Heart right ventricle (tissue), 16 donors: ENCODE results near the gene GGACT. TPM values are rescaled to one million over a fixed set of nuclear protein-coding genes. Genes with fewer than 3 reads are reported as not detected.

Experiments used
- ATAC-seq, 8 donors: fragments of 200-7000 bp; cut with Tn5 transposase; one replicate each; pipeline ENCODE4 v1.9.1; 2020; ENCODE audit warnings: mild to moderate bottlenecking in 8 of 8, moderate library complexity in 8 of 8, moderate number of reproducible peaks in 1 of 8
- DNase-seq, 2 donors: peaks; one replicate each; pipeline ENCODE4 v3.0.0-alpha.2; 2020
- H3K27ac ChIP-seq, 10 donors: fragments of 200-600 bp; sonication (generic) in 2 of 10; one replicate each; pipeline versions ENCODE4 v1.5.0 to v1.8.0; 2020 to 2022; ENCODE audit warnings: mild to moderate bottlenecking in 3 of 10
- H3K27me3 ChIP-seq, 7 donors: fragments of 200-600 bp; one replicate each; pipeline ENCODE4 v1.8.0; 2021 to 2022; ENCODE audit warnings: mild to moderate bottlenecking in 2 of 7
- H3K36me3 ChIP-seq, 9 donors: fragments of 200-600 bp; sonication (generic) in 1 of 9; one replicate each; pipeline versions ENCODE4 v1.5.0 to v1.8.0; 2020 to 2022; ENCODE audit warnings: mild to moderate bottlenecking in 2 of 9
- H3K4me1 ChIP-seq, 9 donors: fragments of 200-600 bp; sonication (generic) in 1 of 9; one replicate each; pipeline versions ENCODE4 v1.5.0 to v1.8.0; 2020 to 2022; ENCODE audit warnings: mild to moderate bottlenecking in 4 of 9
- H3K4me3 ChIP-seq, 10 donors: fragments of 200-600 bp; sonication (generic) in 2 of 10; one replicate each; pipeline versions ENCODE4 v1.5.0 to v1.8.0; 2020 to 2022; ENCODE audit warnings: mild to moderate bottlenecking in 7 of 10, moderate library complexity in 2 of 10
- H3K9me3 ChIP-seq, 11 donors: fragments of 200-600 bp in 10 of 11; sonication (generic) in 2 of 11; one replicate each; pipeline versions ENCODE4 v1.5.0 to v1.8.0; 2013 to 2022; ENCODE audit warnings: mild to moderate bottlenecking in 2 of 11, control low read depth in 1 of 11, moderate library complexity in 1 of 11
- WGBS, 2 donors: extraction: QIAGEN DNeasy Blood & Tissue Kit; methylation state at CpG; one replicate each; pipeline ENCODE4 v1.1.7; 2013; ENCODE audit warnings: inconsistent platforms in 1 of 2; 5-methylcytosine and 5-hydroxymethylcytosine counted together
- intact Hi-C, 10 donors: fragments of 100-400 bp; cut with DNase I; formaldehyde crosslinking; loops; one replicate each; pipeline versions ENCODE4 v1.11.1 to v1.14.2; 2022
- polyA plus RNA-seq, 2 donors: library from polyadenylated mRNA; stranded (reverse); fragments of 200-250 nt; gene quantifications; one replicate each; pipeline ENCODE4 v1.2.3, GENCODE V29; 2013
- total RNA-seq, 10 donors: library from RNA; stranded (reverse); fragmentation: NEBNext Ultra II Directional in 3 of 10; extraction: Animal tissue kit (Norgen Biotek cat#: 25700) in 3 of 10; gene quantifications; one replicate each; pipeline versions ENCODE4 v1.2.1 to v1.2.4, GENCODE V29; 2021 to 2023
- TF ChIP-seq, protein P1 (sequence below), 9 donors: fragments of 200-600 bp; sonication (generic) in 2 of 9; IDR thresholded peaks; one replicate each; pipeline versions ENCODE4 v1.5.0 to v1.8.0; 2021 to 2022; ENCODE audit warnings: antibody characterized with exemption in 9 of 9, mild to moderate bottlenecking in 5 of 9, moderate library complexity in 1 of 9
- donor health status: Arrhythmogenic right ventricular cardiomyopathy.
- donor health status: ischemic (EF 13 %, LVEDD 7.1; RV severe dilation, severe dysfunction).
- donor health status: healthy with polysubstance abuse.
- donor health status: DM: no; HTN: yes; CAD: no.
- donor health status: DM: no; HTN: no; CAD: no.
- donor health status: ischemic (EF 25% LVEDD 6.9; RV normal size, moderate dysfunction).
- donor health status: ischemic (EF 25% LVEDD 5.7; RV mildly dilated, moderate dysfunction).
- donor health status: healthy.
- donor health status: DM: yes; HTN: yes; CAD: no.
- donor health status: Ischemic cardiomyopathy.
- donor health status: ischemic (EF 35%, LVEDD 5.7; RV mildly dilated, moderate dysfunction).
- donor health status: nonischemic (EF 11% LVEDD 7.7; RV severe dilation, severe dysfunction).
- donor health status: DM: yes; HTN: yes; CAD: no.
- donor health status: PGD.
- donor health status: ischemic (EF 29% LVEDD 5.4; RV normal size, mild dysfunction).
- donor health status: nonischemic (EF 23%, LVEDD 6.1; RV moderate dilation, normal function).

Gene GGACT
- total and polyA plus RNA-seq, 12 donors: 0.51 to 3.5 (median 1.6) TPM

DNA sequence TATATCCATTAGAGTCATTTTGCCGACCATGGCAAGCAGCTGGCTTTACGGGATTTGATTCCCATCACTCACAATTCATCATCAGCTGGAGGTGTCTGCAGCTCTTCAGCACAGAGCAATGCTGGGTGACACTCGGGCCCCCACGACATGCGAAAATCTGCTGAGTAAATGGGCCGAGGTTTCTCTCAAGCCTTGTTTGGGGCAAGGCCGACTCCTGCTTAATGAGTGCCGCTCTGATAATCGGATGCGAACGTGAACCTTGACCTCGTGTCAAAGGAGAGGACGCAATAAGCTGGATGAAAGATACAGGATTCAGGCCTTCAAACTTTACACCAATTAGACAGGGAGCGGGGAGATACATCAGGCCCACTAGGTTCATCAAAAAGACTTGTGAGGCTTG, 65.2 kb downstream of the GGACT start:
- ATAC-seq (no peak), DNase-seq (no peak)
- peaks cover 0 to 27% (median 4%) of the 10 kb centered on the region in 9 donors for H3K36me3 ChIP-seq
- H3K27me3 ChIP-seq: peaks cover 0 to 8% (median 0%) of the 10 kb centered on the region in 7 donors
- 89 to 93% methylated on average over 14 of the region's 14 CpGs for WGBS, 2 donors
- H3K9me3 ChIP-seq: no peaks in the 10 kb centered on the region
- no peak overlapping the region for H3K27ac ChIP-seq
- TF ChIP-seq, protein P1, sequence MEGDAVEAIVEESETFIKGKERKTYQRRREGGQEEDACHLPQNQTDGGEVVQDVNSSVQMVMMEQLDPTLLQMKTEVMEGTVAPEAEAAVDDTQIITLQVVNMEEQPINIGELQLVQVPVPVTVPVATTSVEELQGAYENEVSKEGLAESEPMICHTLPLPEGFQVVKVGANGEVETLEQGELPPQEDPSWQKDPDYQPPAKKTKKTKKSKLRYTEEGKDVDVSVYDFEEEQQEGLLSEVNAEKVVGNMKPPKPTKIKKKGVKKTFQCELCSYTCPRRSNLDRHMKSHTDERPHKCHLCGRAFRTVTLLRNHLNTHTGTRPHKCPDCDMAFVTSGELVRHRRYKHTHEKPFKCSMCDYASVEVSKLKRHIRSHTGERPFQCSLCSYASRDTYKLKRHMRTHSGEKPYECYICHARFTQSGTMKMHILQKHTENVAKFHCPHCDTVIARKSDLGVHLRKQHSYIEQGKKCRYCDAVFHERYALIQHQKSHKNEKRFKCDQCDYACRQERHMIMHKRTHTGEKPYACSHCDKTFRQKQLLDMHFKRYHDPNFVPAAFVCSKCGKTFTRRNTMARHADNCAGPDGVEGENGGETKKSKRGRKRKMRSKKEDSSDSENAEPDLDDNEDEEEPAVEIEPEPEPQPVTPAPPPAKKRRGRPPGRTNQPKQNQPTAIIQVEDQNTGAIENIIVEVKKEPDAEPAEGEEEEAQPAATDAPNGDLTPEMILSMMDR (IDR thresholded peaks at IDR 0.05): no peak
- H3K4me3 ChIP-seq: no peak overlapping the region
- no peaks in the 10 kb centered on the region for H3K4me1 ChIP-seq
- intact Hi-C loops: no loop called here

GRCh38 chr13:100522618-100523309, 65.8 kb downstream of the GGACT start:
- TF ChIP-seq, protein P1 (IDR thresholded peaks at IDR 0.05): no peak
- 96% methylated on average over 9 of the region's 9 CpGs for whole genome bisulfite sequencing, 2 donors
- ATAC-seq: no peak
- Histone ChIP-seq H3K4me3 (no peak overlapping the region), H3K36me3 (peaks cover 0 to 21% (median 2%) of the 10 kb centered on the region in 9 donors), H3K9me3 (no peaks in the 10 kb centered on the region), H3K27ac (no peak overlapping the region), H3K27me3 (peaks cover 0 to 8% (median 0%) of the 10 kb centered on the region in 7 donors), H3K4me1 (peaks cover 0 to under 1% (median 0%) of the 10 kb centered on the region in 9 donors)
- no peak for DNase-seq
- intact Hi-C loops: no loop called here

DNA sequence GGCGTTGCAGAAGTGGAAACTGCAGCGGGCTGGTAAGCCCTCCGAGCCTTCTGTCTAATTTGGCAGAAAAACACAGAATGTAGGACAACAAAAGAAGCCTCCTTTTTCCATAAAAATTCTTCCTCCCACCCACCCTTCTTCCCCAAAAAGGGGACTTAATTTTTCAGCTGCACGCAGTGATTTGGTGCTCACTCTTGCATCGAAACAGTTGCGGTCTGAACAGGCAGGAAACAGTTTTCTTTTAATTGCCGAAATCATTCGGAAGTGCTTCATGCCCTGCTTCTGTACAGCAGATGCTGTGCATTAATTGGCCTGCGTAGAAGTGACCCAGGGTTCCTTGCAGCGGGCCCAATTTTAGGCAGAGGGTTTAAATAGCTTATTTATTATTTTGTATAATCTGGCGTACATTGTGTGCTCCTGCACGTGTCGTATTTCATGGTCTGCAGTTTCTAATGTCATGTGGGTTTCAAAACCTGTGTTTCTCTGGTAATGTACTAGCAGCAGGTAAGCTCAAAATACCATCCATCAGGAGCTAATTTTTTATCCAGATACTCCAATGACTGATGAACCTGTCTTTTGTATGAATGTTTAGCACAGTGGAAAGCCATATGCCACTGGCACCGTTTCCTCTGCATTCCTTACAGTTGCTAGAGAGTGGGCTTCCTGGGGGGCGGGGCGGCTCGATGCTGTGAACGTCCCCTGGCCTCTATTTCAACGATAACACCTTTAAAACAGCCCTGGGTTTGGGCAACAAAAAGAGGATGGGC, 66.6 kb downstream of the GGACT start:
- intact Hi-C loops: no loop called here
- Histone ChIP-seq H3K4me3 (no peak overlapping the region), H3K4me1 (peaks cover 0 to 4% (median 0%) of the 10 kb centered on the region in 9 donors), H3K9me3 (no peaks in the 10 kb centered on the region), H3K27ac (no peak overlapping the region), H3K36me3 (peaks cover 0 to 19% (median 0%) of the 10 kb centered on the region in 9 donors), H3K27me3 (peaks cover 0 to 8% (median 0%) of the 10 kb centered on the region in 7 donors)
- ATAC-seq (no peak), DNase-seq (no peak)
- TF ChIP-seq, protein P1 (IDR thresholded peaks at IDR 0.05): no peak
- 87 to 88% methylated on average over 19 of the region's 19 CpGs for WGBS, 2 donors

DNA sequence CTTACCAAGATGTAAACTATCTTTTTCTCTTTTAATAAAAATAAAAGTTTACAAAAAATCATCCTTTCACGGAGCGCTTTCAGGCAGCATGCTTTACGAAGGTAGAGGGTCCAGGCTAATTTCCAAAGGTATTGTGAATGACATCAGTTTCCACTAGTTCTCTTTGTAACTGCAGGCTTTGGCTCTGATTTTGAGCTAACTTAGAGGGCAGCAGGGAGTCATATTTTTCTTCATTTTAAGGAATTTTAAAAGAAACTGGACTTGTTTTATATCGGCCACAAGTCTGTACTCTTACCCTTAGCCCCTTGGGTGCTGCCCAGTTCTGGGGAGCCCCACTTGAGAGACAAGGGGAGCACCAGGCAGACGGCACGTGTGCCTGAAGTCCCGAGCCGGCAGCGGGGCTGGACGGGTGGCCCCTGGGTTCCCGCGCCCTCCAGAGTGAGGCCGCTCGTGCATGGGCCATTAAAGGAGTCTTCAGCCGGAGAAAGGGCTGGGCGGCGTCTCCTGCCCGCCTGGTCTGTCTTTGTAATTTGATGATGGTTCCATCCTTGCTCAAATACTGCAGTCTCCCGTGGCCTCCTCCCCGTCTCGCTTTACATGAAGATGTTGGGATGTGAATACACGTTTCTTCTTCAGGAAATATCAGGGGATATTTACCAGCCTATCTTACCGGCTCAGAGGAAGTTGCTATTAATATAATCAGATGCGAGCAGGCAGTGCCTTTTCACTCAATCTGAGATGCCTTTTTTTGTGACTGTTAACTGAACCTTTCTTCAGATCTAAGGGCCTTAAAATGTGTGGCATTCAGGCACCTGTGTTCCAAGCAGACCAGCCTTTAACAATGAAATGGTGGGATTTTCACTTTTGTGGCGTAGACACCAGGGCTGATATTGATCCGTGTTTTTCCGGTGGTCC, 67.4 kb downstream of the GGACT start:
- 81 to 84% methylated on average over 27 of the region's 27 CpGs for WGBS, 2 donors

More for the DNA sequence above, 67.4 kb downstream of the GGACT start:
- Histone ChIP-seq H3K9me3 (no peaks in the 10 kb centered on the region), H3K27me3 (peaks cover 0 to 8% (median 0%) of the 10 kb centered on the region in 7 donors), H3K4me3 (no peak overlapping the region), H3K4me1 (peaks cover 0 to 4% (median 0%) of the 10 kb centered on the region in 9 donors), H3K27ac (no peak overlapping the region), H3K36me3 (peaks cover 0 to 13% (median 0%) of the 10 kb centered on the region in 9 donors)
- no peak for DNase-seq
- intact Hi-C loops: no loop called here
- no peak for ATAC-seq
- TF ChIP-seq, protein P1 (IDR thresholded peaks at IDR 0.05): no peak
